Astrocyte (in vitro differentiated cells and primary cell): ENCODE measurements around the gene DNAJC24.

Experiments
- EZH2 ChIP-seq: IDR thresholded peaks from 2 replicates; pipeline ENCODE4 v1.6.1; 2012; ENCODE audit warnings: mild to moderate bottlenecking, low read length, inconsistent platforms; ENCODE audit not compliant: insufficient read depth
- TF ChIP-seq, protein P1 (sequence below): IDR thresholded peaks from 2 replicates; pipeline ENCODE4 v1.5.1; 2011; ENCODE audit warnings: low read depth, mild to moderate bottlenecking, inconsistent platforms, low read length, moderate library complexity; ENCODE audit not compliant: insufficient read depth

DNA sequence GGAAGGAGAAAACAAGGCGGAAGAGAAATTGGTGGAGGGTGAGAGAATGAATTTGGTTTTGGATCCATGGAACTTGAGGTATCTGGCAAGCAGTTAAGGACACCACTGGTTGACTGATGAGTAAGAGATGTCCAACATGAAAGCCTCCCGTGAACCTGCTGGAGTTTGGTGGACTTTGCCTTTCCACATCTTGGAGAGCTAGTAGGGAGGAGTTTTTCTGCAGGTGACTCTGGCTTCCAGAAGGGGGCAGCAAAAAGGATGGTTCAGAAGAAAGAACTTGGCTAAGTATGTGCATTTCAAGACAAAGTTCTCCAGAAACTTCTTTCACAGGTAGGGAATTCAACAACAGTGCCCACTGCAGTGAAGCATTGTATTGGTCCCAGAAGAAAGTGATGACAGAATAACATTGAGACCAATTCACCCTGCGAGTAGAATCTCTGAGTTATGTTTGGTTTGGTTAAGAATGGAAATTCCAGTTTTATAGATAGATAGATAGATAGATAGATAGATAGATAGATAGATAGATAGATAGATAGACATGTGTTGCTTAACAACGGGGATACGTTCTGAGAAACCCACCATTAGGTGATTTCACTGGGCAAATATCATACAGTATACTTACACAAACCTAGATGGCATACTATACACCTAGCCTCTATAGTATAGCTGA is 28.6 kb upstream of the DNAJC24 start:
- TF ChIP-seq, protein P1, sequence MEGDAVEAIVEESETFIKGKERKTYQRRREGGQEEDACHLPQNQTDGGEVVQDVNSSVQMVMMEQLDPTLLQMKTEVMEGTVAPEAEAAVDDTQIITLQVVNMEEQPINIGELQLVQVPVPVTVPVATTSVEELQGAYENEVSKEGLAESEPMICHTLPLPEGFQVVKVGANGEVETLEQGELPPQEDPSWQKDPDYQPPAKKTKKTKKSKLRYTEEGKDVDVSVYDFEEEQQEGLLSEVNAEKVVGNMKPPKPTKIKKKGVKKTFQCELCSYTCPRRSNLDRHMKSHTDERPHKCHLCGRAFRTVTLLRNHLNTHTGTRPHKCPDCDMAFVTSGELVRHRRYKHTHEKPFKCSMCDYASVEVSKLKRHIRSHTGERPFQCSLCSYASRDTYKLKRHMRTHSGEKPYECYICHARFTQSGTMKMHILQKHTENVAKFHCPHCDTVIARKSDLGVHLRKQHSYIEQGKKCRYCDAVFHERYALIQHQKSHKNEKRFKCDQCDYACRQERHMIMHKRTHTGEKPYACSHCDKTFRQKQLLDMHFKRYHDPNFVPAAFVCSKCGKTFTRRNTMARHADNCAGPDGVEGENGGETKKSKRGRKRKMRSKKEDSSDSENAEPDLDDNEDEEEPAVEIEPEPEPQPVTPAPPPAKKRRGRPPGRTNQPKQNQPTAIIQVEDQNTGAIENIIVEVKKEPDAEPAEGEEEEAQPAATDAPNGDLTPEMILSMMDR, result peak; percentile 41
- TF ChIP-seq EZH2, result no peak
